Activated T-cell treated with anti-CD3 and anti-CD28 coated beads, Interleukin-2, amount 50 U/mL, for 48 hours (primary cell): Measurements from ENCODE around the gene ANKRD53.
A peak's percentile ranks its signal among the peaks of the same experiment; 100 is the strongest.

Experiments used
- DNase-seq, 2 experiments: peaks; one replicate each; pipeline ENCODE4 v3.0.0-alpha.2; 2020

Gene ANKRD53

DNA sequence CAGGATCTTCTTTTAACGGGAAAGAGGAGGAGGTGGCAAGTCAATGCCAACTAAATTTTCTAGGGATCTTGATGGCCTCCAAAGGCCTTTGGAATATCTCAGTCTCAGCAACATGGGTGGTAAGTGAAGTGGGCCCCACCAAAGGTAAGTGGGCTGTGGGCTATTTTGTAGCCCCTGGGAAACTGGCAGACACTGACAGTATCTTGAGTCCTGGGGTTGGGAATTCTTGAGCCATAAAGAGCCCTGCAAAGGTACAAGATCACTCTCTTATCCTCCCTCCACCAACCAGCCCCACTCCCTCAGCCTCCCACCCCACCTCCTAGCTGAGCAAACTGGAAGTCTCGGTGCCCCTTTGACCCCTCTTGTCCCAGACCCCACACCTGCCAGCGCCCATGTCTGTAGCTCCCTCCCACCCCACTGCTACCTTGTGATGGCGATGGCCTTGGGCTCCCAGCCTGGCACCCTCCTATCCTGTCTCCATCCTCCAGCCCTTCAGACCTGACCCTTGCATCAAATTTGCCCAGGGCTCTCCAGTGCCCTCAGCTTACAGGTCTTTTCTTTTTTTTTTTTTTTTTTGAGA, 34.2 kb upstream of the ANKRD53 start:
- no peak for DNase-seq

DNA sequence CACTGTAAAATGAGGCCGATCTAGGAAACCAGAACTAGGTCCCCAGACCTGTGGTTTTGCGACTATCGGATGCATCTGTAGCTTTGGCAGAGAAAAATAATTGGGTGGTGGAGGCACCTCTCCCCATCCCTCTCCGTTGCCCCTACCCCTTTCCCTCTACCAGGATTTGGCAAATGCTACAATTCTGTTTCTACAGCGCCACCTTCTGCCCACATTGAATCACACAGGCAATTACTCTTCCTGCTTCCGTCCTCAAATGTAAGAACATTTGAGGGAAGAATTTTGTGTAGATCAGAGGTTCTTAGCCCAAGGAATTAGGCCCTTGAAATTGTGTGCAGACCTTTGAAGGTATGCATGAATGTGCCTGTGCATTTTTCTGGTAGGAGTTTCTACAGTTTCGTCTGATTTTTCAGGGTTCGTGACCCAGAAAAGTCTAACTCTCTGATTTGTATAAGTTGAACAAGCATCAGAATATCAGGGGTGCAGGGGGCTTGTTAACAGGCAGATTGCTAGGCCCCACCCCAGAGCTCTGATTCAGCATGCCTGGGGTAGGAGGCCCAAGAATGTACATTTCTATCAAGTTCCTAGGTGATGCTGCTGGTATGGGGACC, 31.5 kb upstream of the ANKRD53 start:
- peak; percentile 65 to 68 for DNase-seq

DNA sequence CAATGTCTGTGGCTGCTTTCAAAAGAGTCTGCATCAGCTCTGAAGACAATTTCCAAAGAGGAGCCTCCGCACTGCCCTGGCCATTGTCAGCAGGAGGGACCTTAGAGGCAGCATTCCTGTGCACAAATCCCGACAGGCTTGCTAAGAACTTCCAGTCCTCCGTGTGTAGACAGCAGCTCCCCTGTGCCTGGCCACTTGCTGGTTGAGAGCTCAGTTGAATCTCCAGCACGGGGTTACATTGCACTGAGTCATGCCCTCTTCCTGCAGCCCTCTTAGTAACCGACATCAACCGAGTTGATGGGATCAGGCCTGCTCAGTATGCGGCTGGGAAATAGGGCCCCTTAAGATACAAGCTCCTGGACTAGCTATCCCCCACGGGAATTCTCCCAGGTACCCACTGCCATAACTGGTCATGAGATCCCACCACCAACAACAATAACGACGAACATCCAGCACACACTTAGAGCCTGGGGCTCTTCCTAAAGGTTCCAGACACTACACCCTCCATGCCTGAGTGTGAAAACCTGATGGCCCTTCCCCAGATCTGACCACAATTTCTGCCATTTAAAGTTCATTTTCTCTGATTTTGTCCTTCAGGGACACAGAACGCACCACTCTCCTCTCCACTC, 30.8 kb upstream of the ANKRD53 start:
- peak; percentile 23 to 30 for DNase-seq

DNA sequence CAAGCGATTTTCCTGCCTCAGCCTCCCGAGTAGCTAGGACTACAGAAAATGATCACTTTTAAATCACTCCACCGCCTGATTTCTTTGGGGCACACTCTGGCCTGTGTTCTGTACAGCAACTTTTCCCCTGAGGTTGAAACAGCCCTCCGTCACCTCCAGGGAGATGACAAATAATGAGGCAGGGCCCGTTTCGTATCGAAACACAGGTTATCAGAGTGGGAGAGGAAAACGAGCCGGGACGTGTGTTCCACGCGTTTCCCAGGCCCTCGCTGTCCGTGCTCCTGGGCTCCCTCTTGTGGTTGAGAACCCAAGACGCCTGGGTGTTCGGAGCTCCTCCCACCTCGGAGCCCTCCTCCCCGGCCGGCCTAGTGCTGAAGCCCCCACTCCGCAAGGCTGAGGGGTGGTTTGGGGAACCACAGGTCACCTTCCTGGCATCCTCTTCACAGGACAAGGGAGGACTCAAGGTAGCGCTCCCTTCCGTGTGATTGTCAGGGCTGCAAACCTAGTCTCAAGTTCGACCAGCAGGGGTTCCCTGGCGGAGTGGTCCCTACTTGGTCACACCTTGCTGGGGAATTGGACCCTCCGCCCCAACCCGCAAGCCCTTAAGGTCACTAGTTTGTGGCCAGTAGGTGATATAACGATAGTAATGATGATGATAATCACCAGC, 30.0 kb upstream of the ANKRD53 start:
- DNase-seq: peak; percentile 87

DNA sequence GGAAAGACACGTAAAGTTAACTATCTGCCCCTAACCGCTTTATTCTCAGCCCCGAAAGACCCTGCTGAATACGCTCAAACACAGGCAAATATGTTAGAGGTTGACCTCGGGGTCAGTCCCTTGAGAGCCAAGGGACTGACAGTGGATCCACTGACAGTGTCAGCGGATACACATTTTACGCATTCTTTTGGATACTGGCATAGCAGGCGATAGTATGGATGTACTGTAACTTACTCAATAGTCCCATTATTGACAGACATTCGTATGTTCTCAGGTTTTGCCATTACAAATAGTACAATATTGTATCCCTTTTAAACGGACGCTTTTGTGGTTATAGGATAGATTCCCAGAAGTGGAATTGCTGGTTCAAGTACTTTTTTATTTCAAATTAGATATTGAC, 29.3 kb upstream of the ANKRD53 start:
- DNase-seq: peak in 1 of 2 experiments; percentile 3

DNA sequence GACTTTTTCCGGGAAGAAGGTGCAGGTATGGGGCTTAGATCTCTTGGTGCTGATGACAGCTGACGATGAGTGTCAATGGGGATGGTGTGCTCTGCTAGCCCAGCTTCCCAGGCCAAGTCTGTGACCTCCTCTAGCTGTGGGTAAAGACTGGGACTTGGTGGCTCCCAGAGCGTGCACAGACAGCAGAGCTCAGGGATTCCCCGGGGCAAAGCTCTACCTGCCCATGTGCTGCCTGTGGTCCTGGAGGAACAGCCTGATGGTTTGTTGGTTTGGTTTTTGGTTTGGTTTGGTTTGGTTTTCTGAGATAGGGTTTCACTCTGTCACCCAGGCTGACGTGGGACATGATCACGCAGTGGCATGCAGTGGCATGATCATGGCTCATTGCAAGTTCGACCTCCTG, 23.5 kb upstream of the ANKRD53 start:
- peak in 1 of 2 experiments; percentile 10 for DNase-seq

DNA sequence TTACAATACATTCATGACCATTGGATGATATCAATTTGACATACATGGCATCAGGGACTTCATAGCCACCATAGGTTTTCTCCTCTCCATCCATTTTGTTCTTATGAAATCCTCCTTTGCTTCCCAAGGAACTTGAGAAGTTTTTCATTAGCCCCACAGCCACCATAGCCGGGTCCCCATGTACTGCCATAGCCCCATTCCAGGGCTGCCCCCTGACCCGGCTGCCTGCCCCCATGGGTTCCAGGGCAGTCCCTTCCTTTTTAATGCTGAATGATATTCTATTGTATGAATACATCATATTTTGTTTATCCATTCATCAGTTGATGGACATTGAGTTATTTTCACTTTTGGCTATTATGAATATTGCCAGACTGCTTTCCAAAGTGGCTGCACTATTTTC, 22.3 kb upstream of the ANKRD53 start:
- no peak for DNase-seq

DNA sequence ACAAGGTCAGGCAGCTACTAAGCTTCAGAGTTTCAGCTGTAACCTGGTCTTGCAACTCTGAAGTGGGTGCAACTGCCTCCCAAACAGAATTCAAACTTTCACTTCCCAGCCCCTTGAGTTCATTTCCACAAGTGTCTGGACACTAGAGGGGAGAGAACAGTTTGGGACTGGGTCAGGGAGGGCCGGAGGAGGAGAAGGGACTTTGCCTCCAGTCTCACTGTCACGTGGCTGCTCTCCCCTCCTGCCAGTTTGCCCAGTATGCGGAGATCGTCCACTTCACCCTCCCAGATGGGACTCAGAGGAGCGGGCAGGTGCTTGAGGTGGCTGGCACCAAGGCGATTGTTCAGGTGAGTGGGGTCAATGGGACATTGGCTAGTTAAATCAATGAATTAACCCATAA, 20.6 kb upstream of the ANKRD53 start:
- DNase-seq: peak; percentile 5 to 10

DNA sequence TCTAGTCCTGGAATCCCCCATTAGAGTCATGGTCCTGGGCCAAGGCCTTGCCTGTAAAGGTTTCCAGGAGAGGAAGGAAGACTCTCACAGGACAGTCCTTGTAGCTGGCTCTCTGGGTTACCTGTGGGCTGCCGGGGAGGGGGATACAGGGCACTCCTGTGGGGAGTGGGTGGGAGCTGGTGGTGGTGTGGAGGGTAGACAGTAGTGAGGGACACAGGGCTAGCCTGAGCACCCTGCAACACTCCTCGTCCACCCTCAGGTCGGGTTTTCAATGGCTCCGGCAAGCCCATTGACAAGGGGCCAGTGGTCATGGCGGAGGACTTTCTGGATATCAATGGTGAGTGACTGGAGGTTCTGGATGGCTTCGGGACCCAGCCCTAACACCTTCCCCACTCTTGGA, 19.7 kb upstream of the ANKRD53 start:
- DNase-seq: peak in 1 of 2 experiments; percentile 11

DNA sequence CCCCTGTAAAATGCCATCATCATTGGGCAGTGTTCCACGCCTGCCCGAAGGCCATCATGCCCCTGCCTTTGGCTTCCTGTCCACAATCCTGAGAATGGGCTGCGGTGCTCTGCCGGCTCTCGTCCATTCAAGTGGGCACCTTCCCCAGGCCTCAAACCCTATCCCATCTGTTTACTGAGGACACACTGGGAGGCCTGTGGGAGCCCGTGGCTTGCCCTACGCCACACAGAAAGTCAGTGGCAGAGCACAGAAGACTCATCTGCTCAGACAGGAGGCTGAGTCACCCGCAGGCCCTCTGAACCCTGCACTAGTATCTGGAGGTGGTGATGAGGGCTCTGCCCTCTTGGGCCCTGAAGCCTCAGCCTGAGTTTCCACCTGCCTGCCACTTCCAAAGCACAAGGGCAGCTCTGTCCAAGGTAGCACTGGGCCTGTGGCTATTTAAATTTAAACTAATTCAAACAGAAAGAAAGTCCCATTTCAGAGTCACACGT, 19.1 kb upstream of the ANKRD53 start:
- DNase-seq: peak; percentile 15 to 19

DNA sequence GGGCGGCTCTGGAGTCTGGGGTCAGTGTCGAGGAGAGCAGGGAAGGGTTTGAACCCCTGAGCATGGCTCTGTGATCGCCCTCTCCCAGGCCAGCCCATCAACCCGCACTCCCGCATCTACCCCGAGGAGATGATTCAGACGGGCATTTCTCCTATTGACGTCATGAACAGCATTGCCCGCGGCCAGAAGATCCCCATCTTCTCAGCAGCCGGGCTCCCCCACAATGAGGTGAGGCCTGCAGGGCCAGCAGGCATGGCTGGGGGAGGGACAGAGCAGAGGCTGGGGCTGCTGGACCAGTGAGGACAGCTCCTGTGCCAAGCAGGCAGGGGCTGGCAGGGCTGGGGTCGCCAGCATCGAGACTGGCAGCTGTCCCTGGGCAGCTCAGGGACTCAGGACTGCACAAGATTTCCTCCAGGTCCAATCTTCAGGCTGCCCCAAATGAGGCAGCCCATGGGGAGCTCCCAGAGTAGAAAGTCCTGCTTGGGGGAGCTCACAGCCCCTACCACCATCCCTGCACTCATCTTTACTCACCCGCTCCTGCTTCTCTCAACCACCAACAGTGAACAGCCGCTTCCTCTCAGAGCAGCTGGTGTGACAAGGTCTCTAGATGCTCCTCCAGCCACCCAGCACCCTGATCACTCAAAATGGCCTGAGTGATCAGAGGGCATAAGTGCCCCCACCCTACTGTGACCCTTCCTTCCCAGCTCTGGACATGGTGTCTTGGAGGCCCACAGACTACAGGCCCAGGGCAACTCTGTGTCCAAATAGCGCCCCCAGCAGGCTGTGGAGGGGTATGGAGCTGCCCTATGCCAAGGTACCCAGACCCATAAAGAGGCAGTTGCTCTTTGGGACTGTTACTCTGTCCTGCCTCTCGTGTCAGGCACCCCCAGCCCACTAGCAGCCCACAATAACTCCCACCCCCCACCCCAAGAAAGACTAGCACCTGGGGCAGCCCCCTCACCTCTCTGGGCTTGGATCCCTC, 18.3 kb upstream of the ANKRD53 start:
- peak; percentile 10 to 33 for DNase-seq

DNA sequence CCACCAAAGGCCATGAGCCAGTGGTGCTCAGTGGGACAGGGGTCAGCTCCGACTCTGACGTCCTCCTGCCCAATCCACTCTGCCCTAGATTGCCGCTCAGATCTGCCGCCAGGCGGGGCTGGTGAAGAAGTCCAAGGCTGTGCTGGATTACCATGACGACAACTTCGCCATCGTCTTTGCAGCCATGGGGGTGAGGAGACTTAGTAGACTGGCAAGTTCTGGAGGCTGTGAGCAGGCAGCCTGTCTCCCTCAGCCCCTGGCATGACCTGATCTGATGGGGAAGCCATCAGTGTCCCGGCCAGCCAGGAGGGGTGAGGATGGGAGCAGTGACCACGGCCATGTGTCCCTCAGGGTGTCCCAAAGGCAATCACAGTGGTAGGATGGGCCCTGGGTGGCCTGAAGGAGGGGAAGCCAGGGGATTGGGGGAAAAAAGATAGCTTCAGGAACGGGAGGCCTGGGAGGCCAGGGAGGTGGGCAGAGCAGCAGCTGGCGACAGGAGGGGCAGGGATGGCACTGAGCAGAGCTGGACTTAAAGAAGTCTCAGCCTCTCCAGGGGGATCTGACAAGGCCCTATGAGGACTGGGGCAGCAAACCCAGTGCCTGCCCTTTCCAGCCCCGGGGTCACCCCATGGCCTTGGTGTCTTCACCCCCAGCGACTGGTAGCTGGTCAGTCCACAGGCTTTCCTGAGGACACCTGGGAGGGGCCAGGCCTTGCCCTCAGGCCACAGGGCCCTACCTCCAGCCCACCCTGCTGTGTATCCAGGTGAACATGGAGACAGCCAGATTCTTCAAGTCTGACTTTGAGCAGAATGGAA, 17.4 kb upstream of the ANKRD53 start:
- peak; percentile 13 to 16 for DNase-seq

DNA sequence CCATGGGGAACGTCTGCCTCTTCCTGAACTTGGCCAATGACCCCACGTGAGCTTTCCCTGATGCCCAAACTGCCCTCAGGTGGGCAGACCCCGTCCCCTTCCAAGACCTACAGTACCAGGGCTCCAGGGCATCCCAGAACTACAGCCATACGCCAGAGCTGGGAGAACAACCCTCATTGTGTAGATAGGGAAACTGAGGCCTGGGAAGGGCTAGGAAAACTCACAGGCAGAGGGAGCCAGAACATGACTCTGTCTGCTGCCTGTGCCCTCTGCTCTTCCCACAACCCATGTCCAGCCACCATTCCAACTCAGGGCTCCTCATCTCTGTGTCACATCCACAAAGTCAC, 16.8 kb upstream of the ANKRD53 start:
- DNase-seq: no peak

DNA sequence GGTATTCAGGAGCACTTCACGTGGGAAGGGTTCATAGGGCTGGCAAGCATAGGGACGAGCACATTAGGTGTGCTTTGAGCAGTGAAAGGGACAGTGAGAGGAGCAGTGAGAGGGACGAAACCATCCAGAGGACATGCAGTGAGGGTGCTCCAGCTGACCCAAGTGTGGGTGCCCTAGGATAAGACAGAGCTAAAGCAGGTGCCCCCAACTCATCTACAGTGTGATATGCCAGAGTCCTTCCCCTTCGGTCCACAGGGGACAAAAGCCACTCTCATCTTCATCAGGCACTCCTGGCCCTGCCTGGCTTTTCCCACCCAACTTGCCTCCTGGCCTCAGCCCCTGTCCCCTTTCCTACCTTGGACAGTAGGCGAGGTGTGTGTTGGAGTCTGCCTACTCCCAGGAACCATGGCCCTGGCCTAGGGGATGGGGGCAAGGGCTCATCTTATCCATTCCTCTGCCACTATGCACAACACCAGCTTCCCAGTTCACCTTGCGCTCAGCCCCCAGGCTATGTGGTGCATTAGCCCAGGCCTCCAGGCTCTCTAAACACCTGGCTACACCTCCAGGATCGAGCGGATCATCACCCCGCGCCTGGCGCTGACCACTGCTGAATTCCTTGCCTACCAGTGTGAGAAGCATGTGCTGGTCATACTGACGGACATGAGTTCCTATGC, 16.1 kb upstream of the ANKRD53 start:
- peak in 1 of 2 experiments; percentile 14 for DNase-seq

DNA sequence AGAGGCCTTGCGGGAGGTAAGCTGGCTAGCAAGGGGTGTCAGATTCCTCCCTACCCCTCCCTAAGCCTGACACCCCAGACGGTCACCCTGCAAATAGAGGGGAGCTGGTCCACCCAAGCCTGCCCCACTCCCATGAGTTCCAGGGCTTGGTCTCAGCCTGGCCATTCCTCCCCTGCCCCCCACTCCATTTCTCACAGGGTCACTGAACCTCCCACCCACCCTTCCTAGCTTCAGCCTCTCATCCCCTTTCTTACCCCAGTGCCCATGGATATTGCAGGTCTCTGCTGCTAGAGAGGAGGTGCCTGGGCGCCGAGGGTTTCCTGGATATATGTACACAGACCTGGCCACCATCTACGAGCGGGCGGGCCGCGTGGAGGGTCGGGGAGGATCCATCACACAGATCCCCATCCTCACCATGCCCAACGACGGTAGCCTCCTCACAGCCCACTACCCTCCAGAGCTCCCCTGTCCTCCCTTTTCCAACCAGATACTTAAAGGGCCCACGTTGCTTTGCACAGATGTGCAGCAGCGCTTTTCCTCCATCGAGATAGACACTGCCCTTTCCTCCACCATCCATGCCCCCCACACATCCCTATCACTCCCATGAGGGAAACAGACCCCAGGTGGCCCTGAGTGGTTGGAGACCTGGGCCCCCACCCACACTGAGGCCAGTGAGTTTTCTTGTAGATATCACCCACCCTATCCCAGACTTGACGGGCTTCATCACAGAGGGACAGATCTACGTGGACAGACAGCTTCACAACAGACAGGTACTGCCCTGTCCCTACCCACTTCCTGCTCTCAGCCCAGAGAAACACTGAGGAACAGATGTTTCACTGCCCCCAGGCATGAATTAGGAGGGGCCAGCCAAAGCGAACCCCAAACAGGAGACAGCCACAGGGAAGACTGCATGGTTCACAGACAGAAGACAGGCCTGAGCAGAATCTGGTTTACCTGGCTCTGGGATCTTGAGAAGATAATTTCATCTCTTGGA, 15.2 kb upstream of the ANKRD53 start:
- DNase-seq: peak; percentile 12 to 13

DNA sequence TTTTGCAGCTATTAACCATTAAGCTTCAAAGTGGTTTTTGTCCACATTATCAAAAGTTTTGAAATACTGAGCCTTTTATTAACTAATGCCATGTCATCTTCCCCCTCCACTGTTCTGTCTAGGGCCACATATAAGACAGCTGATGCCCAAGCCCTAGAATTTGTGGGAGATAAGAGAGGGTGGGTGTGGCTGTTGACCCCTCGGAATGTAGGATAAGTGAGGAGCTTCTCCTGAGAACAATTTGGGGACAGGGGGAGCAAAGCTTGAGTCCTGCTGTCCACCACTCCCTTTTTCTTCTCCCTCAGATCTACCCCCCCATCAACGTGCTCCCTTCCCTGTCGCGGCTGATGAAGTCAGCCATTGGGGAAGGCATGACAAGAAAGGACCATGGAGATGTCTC, 14.3 kb upstream of the ANKRD53 start:
- DNase-seq: no peak

DNA sequence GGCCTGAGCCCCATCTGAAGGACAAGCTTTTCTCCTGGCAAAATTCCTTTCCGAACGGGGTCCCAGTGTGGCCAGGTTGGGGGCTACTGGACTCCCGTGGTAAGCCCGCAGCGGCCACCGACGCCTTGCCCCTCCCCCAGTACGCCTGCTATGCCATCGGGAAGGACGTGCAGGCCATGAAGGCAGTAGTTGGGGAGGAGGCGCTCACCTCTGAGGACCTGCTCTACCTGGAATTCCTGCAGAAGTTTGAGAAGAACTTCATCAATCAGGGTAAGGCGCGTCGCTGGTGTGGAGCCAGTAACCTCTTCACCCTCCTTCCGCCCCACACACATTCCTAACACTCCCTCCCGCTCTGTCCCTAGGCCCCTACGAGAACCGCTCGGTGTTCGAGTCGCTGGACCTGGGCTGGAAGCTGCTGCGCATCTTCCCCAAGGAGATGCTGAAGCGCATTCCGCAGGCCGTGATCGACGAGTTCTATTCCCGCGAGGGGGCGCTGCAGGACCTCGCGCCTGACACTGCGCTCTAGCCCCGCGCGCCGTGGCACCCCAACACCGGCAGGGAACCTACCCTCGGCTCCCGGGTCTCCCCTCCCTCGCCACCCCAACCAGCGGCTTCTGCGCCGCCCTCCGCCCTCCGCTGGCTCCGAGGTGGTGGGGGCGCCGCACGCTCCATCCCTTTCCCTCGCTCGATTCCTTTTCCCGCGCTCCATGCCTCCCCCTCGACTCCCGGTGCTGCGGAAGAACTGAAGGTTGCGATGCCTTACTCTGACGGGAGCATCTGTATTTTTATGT, 13.6 kb upstream of the ANKRD53 start:
- peak; percentile 87 to 90 for DNase-seq

DNA sequence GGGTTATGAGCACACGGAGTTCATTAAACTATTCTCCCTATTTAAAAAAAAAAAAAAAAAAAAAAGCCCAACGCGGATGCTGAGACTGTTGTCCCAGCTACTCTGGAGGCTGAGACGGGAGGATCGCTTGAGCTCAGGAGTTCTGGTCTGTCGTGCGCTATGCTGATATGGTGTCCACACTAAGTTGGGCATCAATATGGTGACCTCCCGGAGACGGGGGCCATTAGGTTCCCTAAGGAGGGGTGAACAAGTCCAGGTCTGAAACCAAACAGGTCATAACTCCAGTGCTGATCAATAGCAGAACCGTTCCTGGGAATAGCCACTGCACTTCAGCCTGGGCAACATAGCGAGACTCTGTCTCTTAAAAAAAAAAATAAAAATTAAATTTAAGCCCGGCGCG, 12.9 kb upstream of the ANKRD53 start:
- DNase-seq: peak in 1 of 2 experiments; percentile 15

DNA sequence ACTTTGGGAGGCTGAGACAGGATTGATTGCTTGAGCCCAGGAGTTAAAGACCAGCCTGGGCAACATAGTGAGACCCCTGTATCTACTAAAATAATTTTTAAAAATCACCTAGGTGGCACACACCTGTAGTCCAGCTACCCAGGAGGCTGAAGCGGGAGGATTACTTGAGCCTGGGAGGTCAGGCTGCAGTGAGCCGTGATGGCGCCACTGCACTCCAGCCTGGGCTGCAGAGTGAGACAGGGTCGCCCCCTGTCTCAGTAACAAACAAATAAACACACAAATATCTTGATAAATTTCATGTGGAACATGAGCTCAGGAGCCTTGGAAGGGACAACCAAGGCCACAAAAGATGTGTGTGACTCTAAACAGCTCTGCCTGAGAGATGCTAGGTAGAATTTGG, 11.7 kb upstream of the ANKRD53 start:
- peak in 1 of 2 experiments; percentile 11 for DNase-seq
